Anterior cingulate cortex (tissue), 58 donors: Measurements from ENCODE around the gene CORO7.

Experiments used
- DNase-seq, 58 donors: peaks; one replicate each; lab custom pipeline; 2025; lab: John Stamatoyannopoulos, UW

CORO7 gene

GRCh38 chr16:4385789-4386450, 30.5 kb downstream of the CORO7 start:
- DNase-seq: no peak

GRCh38 chr16:4385066-4385788, 31.2 kb downstream of the CORO7 start:
- DNase-seq: no peak

- peak in 2 of 58 donors; percentile 21 to 41 for DNase-seq
These were observed 31.9 kb downstream of the CORO7 start for GRCh38 chr16:4384509-4384942.

GRCh38 chr16:4383591-4384444, 32.6 kb downstream of the CORO7 start:
- DNase-seq: no peak

- no peak for DNase-seq
These were observed 33.5 kb downstream of the CORO7 start for GRCh38 chr16:4382795-4383357.

GRCh38 chr16:4381935-4382794, 34.2 kb downstream of the CORO7 start:
- no peak for DNase-seq

GRCh38 chr16:4381072-4381934, 35.1 kb downstream of the CORO7 start:
- DNase-seq: peak in 40 of 58 donors; percentile 13 to 71 (median 40)

- peak in 2 of 58 donors; percentile 19 to 45 for DNase-seq
These were observed 36.0 kb downstream of the CORO7 start for GRCh38 chr16:4380119-4381063.

GRCh38 chr16:4378999-4379690, 37.3 kb downstream of the CORO7 start:
- no peak for DNase-seq

GRCh38 chr16:4378161-4378666, 38.2 kb downstream of the CORO7 start:
- DNase-seq: no peak

- peak in 14 of 58 donors; percentile 5 to 48 (median 30) for DNase-seq
These were observed 38.7 kb downstream of the CORO7 start for GRCh38 chr16:4377573-4378154.

- no peak for DNase-seq
These were observed 39.4 kb downstream of the CORO7 start for GRCh38 chr16:4376893-4377572.

GRCh38 chr16:4376126-4376892, 40.1 kb downstream of the CORO7 start:
- DNase-seq: peak in 55 of 58 donors; percentile 28 to 91 (median 75)

- DNase-seq: no peak
These were observed 40.7 kb downstream of the CORO7 start for GRCh38 chr16:4375717-4376116.
